BLaER1 treated with 17β-estradiol and CSF1 and Interleukin-3, amounts not matched to agents 10 nM and 100 nM (cell line): Measurements from ENCODE around the gene FTO.

Source experiments
- H3K27ac ChIP-seq, 11 experiments: shearing (Covaris generic); formaldehyde crosslinking; 2 replicates each; pipeline ENCODE4 v1.8.1; 2022
- H3K27me3 ChIP-seq, 11 experiments: shearing (Covaris generic); formaldehyde crosslinking; 2 replicates each; pipeline ENCODE4 v1.8.1; 2022
- H3K36me3 ChIP-seq, 11 experiments: shearing (Covaris generic); formaldehyde crosslinking; 2 replicates each; pipeline ENCODE4 v1.8.1; 2022
- H3K4me1 ChIP-seq, 10 experiments: shearing (Covaris generic); formaldehyde crosslinking; 2 replicates each; pipeline ENCODE4 v1.8.1; 2022
- H3K4me2 ChIP-seq, 11 experiments: shearing (Covaris generic); formaldehyde crosslinking; 2 replicates each; pipeline ENCODE4 v1.8.1; 2022
- H3K4me3 ChIP-seq, 10 experiments: shearing (Covaris generic); formaldehyde crosslinking; 2 replicates each; pipeline ENCODE4 v1.8.1; 2022
- H3K9ac ChIP-seq, 11 experiments: shearing (Covaris generic); formaldehyde crosslinking; 2 replicates each; pipeline ENCODE4 v1.8.1; 2022
- H3K9me3 ChIP-seq, 11 experiments: shearing (Covaris generic); formaldehyde crosslinking; replicated peaks in 1 of 11; 2 replicates each; pipeline ENCODE4 v1.8.1; 2022
- H4K20me1 ChIP-seq, 11 experiments: shearing (Covaris generic); formaldehyde crosslinking; 2 replicates each; pipeline ENCODE4 v1.8.1; 2022
- Cebpa-rat ChIP-seq, 11 experiments: shearing (Covaris generic); IDR thresholded peaks; 2 replicates each; pipeline ENCODE4 v1.8.1; 2022

Gene FTO

DNA sequence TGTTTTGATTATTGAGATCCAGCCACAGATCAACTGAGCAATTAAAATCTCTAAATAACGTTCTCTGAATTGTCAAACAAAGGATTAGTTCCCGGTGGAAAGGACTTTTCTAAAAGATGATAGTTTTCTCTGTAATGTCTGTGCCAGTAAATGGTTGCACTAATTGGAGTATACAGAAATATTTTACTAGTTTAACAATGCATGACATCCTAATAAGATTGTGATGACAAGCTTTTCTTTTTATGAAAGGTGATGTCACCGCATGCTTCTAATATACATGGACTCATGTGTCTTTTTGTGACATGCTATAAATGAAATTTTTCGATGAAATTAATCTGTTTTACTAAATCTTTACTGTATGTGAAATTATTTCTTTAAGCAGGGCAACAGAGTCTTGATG, 371.5 kb downstream of the FTO start:
- Histone ChIP-seq H3K27ac (no peak overlapping the region), H3K27me3 (no peaks in the 10 kb centered on the region), H3K9me3 (no peaks in the 10 kb centered on the region), H3K36me3 (0 out of 22 replicates have a peak, but pooled peaks cover 0 to 8% (median 0%) of the 10 kb centered on the region in 11 experiments), H3K4me1 (no peaks in the 10 kb centered on the region), H3K4me2 (no peak overlapping the region), H3K9ac (no peak overlapping the region), H3K4me3 (no peak overlapping the region), H4K20me1 (no peaks in the 10 kb centered on the region)
- no peak for TF ChIP-seq Cebpa-rat (IDR thresholded peaks at IDR 0.05)

- Histone ChIP-seq H4K20me1 (no peaks in the 10 kb centered on the region), H3K9ac (no peak overlapping the region), H3K27me3 (no peaks in the 10 kb centered on the region), H3K4me1 (no peaks in the 10 kb centered on the region), H3K36me3 (0 out of 22 replicates have a peak, but pooled peaks cover 0 to 8% (median 0%) of the 10 kb centered on the region in 11 experiments), H3K9me3 (no peaks in the 10 kb centered on the region), H3K27ac (no peak overlapping the region), H3K4me2 (no peak overlapping the region), H3K4me3 (no peak overlapping the region)
- no peak for TF ChIP-seq Cebpa-rat (IDR thresholded peaks at IDR 0.05)
These were observed 372.1 kb downstream of the FTO start for GRCh38 chr16:54076006-54076504.

DNA sequence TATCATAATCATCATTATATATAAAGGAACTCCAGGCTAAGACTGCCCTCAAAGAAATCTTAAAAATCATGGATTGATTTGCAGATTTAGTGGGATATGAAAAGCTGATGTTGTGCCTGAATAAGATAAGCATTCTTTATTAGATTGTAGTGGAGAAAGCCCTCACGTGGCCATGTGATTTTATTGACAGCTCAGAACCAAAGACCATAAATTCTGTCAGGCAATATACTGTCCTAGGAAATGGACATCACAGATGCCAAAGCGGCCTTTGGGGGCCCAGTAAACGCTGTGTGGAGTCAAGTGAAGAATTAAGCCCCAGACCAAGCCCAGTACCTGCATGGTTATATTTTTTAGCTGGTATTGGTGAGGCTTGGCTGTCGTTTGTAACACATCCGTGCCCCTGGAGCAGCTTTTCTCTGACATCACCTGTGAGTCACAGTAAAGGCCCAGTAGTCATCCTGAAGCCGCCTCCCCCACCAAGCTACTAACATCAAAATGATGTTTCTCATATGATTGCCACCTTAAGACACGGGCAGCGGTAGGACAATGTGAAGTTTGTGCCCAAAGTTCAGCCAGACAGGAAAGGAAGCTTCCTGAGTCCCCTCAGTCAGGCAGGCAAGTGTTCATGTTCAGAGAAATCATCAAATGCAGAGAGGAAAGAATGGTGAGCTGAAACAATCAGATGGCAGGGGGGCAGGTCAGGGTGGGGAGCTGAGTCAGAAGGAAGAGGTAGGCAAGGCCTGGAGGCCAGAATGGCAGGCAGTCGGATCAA, 373.3 kb downstream of the FTO start:
- TF ChIP-seq Cebpa-rat (IDR thresholded peaks at IDR 0.05) = no peak
- Histone ChIP-seq H3K4me1 (no peaks in the 10 kb centered on the region), H3K9ac (no peak overlapping the region)

GRCh38 chr16:54080524-54081008, 376.6 kb downstream of the FTO start:
- Histone ChIP-seq H3K27me3 (no peaks in the 10 kb centered on the region), H3K4me2 (no peak overlapping the region), H3K4me1 (no peaks in the 10 kb centered on the region), H4K20me1 (no peaks in the 10 kb centered on the region), H3K27ac (no peak overlapping the region), H3K9ac (no peak overlapping the region), H3K9me3 (no peaks in the 10 kb centered on the region), H3K36me3 (no peaks in the 10 kb centered on the region), H3K4me3 (no peak overlapping the region)
- TF ChIP-seq Cebpa-rat (IDR thresholded peaks at IDR 0.05) = no peak

More for the DNA sequence above, 373.3 kb downstream of the FTO start:
- H4K20me1 ChIP-seq = no peaks in the 10 kb centered on the region
- 0 out of 22 replicates have a peak, but pooled peaks cover 0 to 5% (median 0%) of the 10 kb centered on the region in 11 experiments for H3K36me3 ChIP-seq
- no peak overlapping the region for H3K4me3 ChIP-seq
- H3K27me3 ChIP-seq = no peaks in the 10 kb centered on the region
- H3K4me2 ChIP-seq = no peak overlapping the region
- H3K9me3 ChIP-seq = no peaks in the 10 kb centered on the region
- H3K27ac ChIP-seq = no peak overlapping the region

GRCh38 chr16:54086791-54087190, 382.8 kb downstream of the FTO start:
- TF ChIP-seq Cebpa-rat (IDR thresholded peaks at IDR 0.05) = no peak
- no peaks in the 10 kb centered on the region for H3K27me3 ChIP-seq
- no peak overlapping the region for H3K4me3 ChIP-seq
- no peak overlapping the region for H3K4me2 ChIP-seq
- no peak overlapping the region for H3K9ac ChIP-seq
- H3K4me1 ChIP-seq = no peaks in the 10 kb centered on the region
- no peaks in the 10 kb centered on the region for H4K20me1 ChIP-seq
- no peaks in the 10 kb centered on the region for H3K36me3 ChIP-seq
- no peaks in the 10 kb centered on the region for H3K9me3 ChIP-seq
- no peak overlapping the region for H3K27ac ChIP-seq

GRCh38 chr16:54090602-54091001, 386.6 kb downstream of the FTO start:
- Histone ChIP-seq H3K36me3 (peaks cover 0 to 15% (median 0%) of the 10 kb centered on the region in 11 experiments; a peak in 2 of 22 replicates), H3K27ac (no peak overlapping the region), H3K4me1 (no peaks in the 10 kb centered on the region), H3K9ac (no peak overlapping the region), H3K9me3 (peaks cover 0 to 2% (median 0%) of the 10 kb centered on the region in 11 experiments; a peak in 2 of 22 replicates), H4K20me1 (no peaks in the 10 kb centered on the region), H3K27me3 (no peaks in the 10 kb centered on the region), H3K4me3 (no peak overlapping the region), H3K4me2 (no peak overlapping the region)
- no peak for TF ChIP-seq Cebpa-rat (IDR thresholded peaks at IDR 0.05)

- Histone ChIP-seq H3K4me3 (no peak overlapping the region), H4K20me1 (no peaks in the 10 kb centered on the region), H3K27me3 (no peaks in the 10 kb centered on the region), H3K27ac (no peak overlapping the region), H3K4me2 (no peak overlapping the region), H3K4me1 (no peaks in the 10 kb centered on the region), H3K9me3 (peaks cover 0 to 14% (median 0%) of the 10 kb centered on the region in 11 experiments; a peak in 9 of 22 replicates), H3K36me3 (peaks cover 0 to 24% (median 0%) of the 10 kb centered on the region in 11 experiments; a peak in 2 of 22 replicates), H3K9ac (no peak overlapping the region)
- TF ChIP-seq Cebpa-rat (IDR thresholded peaks at IDR 0.05) = no peak
These were observed 389.3 kb downstream of the FTO start for GRCh38 chr16:54093281-54093680.

GRCh38 chr16:54094641-54095040, 390.7 kb downstream of the FTO start:
- no peak for TF ChIP-seq Cebpa-rat (IDR thresholded peaks at IDR 0.05)
- Histone ChIP-seq H3K9ac (no peak overlapping the region), H3K4me2 (no peak overlapping the region), H3K27me3 (no peaks in the 10 kb centered on the region), H3K27ac (no peak overlapping the region), H4K20me1 (no peaks in the 10 kb centered on the region), H3K36me3 (peaks cover 0 to 28% (median 0%) of the 10 kb centered on the region in 11 experiments; a peak in 2 of 22 replicates), H3K9me3 (peaks cover 0 to 14% (median 0%) of the 10 kb centered on the region in 11 experiments; a peak in 9 of 22 replicates), H3K4me1 (no peaks in the 10 kb centered on the region), H3K4me3 (no peak overlapping the region)

- TF ChIP-seq Cebpa-rat (IDR thresholded peaks at IDR 0.05) = no peak
- Histone ChIP-seq H3K4me2 (no peak overlapping the region), H3K4me1 (no peaks in the 10 kb centered on the region), H3K4me3 (no peak overlapping the region), H3K9me3 (peaks cover 0 to 20% (median 10%) of the 10 kb centered on the region in 11 experiments; a peak in 14 of 22 replicates), H3K27ac (no peak overlapping the region), H3K9ac (no peak overlapping the region), H4K20me1 (no peaks in the 10 kb centered on the region), H3K36me3 (peaks cover 0 to 30% (median 0%) of the 10 kb centered on the region in 11 experiments; a peak in 2 of 22 replicates), H3K27me3 (no peaks in the 10 kb centered on the region)
These were observed 392.7 kb downstream of the FTO start for GRCh38 chr16:54096607-54097006.
